ENCODE results near the gene KAZALD1.

KAZALD1 gene

GRCh38 chr10:101095550-101096213, 33.9 kb downstream of the KAZALD1 start:
- peak; percentile 56 for DNase-seq

GRCh38 chr10:101096378-101096777, 34.6 kb downstream of the KAZALD1 start:
- DNase-seq: no peak

GRCh38 chr10:101097881-101098280, 36.1 kb downstream of the KAZALD1 start:
- no peak for DNase-seq

GRCh38 chr10:101099901-101100300, 38.1 kb downstream of the KAZALD1 start:
- no peak for DNase-seq

- DNase-seq: no peak
Observed at GRCh38 chr10:101101372-101101881, 39.6 kb downstream of the KAZALD1 start.

GRCh38 chr10:101103430-101103829, 41.6 kb downstream of the KAZALD1 start:
- DNase-seq: no peak

GRCh38 chr10:101106351-101106750, 44.6 kb downstream of the KAZALD1 start:
- no peak for DNase-seq

- no peak for DNase-seq
Observed at GRCh38 chr10:101107771-101108170, 46.0 kb downstream of the KAZALD1 start.

- no peak for DNase-seq
Observed at GRCh38 chr10:101110856-101111523, 49.2 kb downstream of the KAZALD1 start.

- DNase-seq: no peak
Observed at GRCh38 chr10:101111547-101111946, 49.8 kb downstream of the KAZALD1 start.

GRCh38 chr10:101112799-101113594, 51.2 kb downstream of the KAZALD1 start:
- no peak for DNase-seq

GRCh38 chr10:101113890-101114403, 52.2 kb downstream of the KAZALD1 start:
- DNase-seq: no peak

GRCh38 chr10:101114646-101115045, 52.9 kb downstream of the KAZALD1 start:
- DNase-seq: no peak
